K562 (cell line): ENCODE results near the gene NET1. TPM values are rescaled to one million over a fixed set of nuclear protein-coding genes. Genes with fewer than 3 reads are reported as not detected.

Experiments
- ARHGAP35 ChIP-seq: fragments of 450-650 bp; IDR thresholded peaks from 2 replicates; pipeline ENCODE4 v1.6.1; 2018; ENCODE audit not compliant: partially characterized antibody
- BHLHE40 ChIP-seq: IDR thresholded peaks from 2 replicates; pipeline ENCODE4 v1.6.1; 2011; ENCODE audit warnings: low read length, improper control_type of control experiment
- DPF2 ChIP-seq: fragments of 450-650 bp; IDR thresholded peaks from 2 replicates; pipeline ENCODE4 v1.6.1; 2016
- EP400 ChIP-seq: fragments of 450-650 bp; IDR thresholded peaks from 2 replicates; pipeline ENCODE4 v1.6.1; 2017; ENCODE audit warnings: antibody characterized with exemption, mild to moderate bottlenecking, moderate library complexity
- FOXP1 ChIP-seq: sonication (generic); formaldehyde crosslinking; IDR thresholded peaks from 2 replicates; pipeline ENCODE4 v1.8.0; 2022; ENCODE audit warnings: mild to moderate bottlenecking, missing genetic modification reagents
- HLTF ChIP-seq: fragments of 450-650 bp; IDR thresholded peaks from 2 replicates; pipeline ENCODE4 v1.6.1; 2016
- HSF4 ChIP-seq: fragments of 250-450 bp; sonication (Bioruptor Pico); IDR thresholded peaks from 2 replicates; pipeline ENCODE4 v2.1.2; 2022; ENCODE audit warnings: mild to moderate bottlenecking, moderate library complexity, borderline replicate concordance
- MYNN ChIP-seq, 2 experiments: sonication (generic); formaldehyde crosslinking in 1 of 2; IDR thresholded peaks; 2 replicates each; pipeline versions ENCODE4 v1.5.0 to v1.6.1; 2016 to 2020; ENCODE audit warnings: antibody characterized with exemption in 1 of 2, missing genetic modification reagents in 1 of 2
- NFE2 ChIP-seq: IDR thresholded peaks from 2 replicates; pipeline ENCODE4 v1.6.1; 2014; ENCODE audit warnings: antibody characterized with exemption, low read depth
- RFX5 ChIP-seq: IDR thresholded peaks from 2 replicates; pipeline ENCODE4 v1.6.1; 2011; ENCODE audit warnings: low read depth, mild to moderate bottlenecking, improper control_type of control experiment, low read length
- RHOXF2B ChIP-seq: fragments of 250-450 bp; sonication (Bioruptor Pico); conservative IDR thresholded peaks from 2 replicates; pipeline ENCODE4 v1.5.1; 2021
- TBP ChIP-seq: optimal IDR thresholded peaks from 2 replicates; pipeline ENCODE3; 2011; ENCODE audit warnings: low read depth, low read length, improper control_type of control experiment
- XRCC3 ChIP-seq: fragments of 450-650 bp; IDR thresholded peaks from 2 replicates; pipeline ENCODE4 v1.6.1; 2017; ENCODE audit warnings: mild to moderate bottlenecking, moderate library complexity
- ZBTB40 ChIP-seq, 2 experiments: fragments of 450-650 bp in 1 of 2; sonication (generic) in 1 of 2; formaldehyde crosslinking in 1 of 2; IDR thresholded peaks; 2 replicates each; pipeline versions ENCODE4 v1.7.1 to v1.9.0; 2016 to 2022; ENCODE audit warnings: inconsistent platforms in 1 of 2, mild to moderate bottlenecking in 1 of 2, missing genetic modification reagents in 1 of 2
- ZNF592 ChIP-seq: fragments of 450-650 bp; IDR thresholded peaks from 2 replicates; pipeline ENCODE4 v1.6.1; 2017; ENCODE audit warnings: antibody characterized with exemption, mild to moderate bottlenecking
- polyA plus RNA-seq, 8 experiments: library from polyadenylated mRNA; depleted of rRNA in 4 of 8; stranded (reverse) in 5 of 8; unstranded in 3 of 8; fragments of >200 nt; fragmentation: Nextera tagmentation in 2 of 8; fragmentation: Illumina TruSeq in 1 of 8; extraction: Ambion mirVana in 2 of 8; extraction: Trizol in 1 of 8; gene quantifications; 2 replicates each; pipeline versions ENCODE4 v1.2.1 to v1.2.3, GENCODE V29; 2011 to 2014; ENCODE audit warnings: inconsistent platforms in 1 of 8, missing spikeins in 1 of 8
- total RNA-seq, 7 experiments: library from RNA; depleted of rRNA in 6 of 7; stranded (reverse); fragments of >200 nt in 6 of 7; fragmentation: Illumina TruSeq in 2 of 7; extraction: Trizol in 2 of 7; gene quantifications; 2 replicates each; pipeline versions ENCODE4 v1.2.1 to v1.2.3, GENCODE V29; 2011 to 2021; ENCODE audit warnings: low replicate concordance in 1 of 7

The NET1 gene
- total and polyA plus RNA-seq, 9 of the 15 experiments (the other 6 are each of a cell fraction or from before 2014, with no cell fraction given): 47.4 to 258 (median 106) TPM

GRCh38 chr10:5404208-5405041 is 7.9 kb upstream of the NET1 start, which contains the start of gene TUBAL3 (continued):
- TF ChIP-seq XRCC3: no peak
- no peak for TF ChIP-seq RHOXF2B (CRISPR knock-in tag)
- TF ChIP-seq MYNN (IDR thresholded peaks at IDR 0.05): peak; percentile 34; the same call in 1 of the 2 replicates
- TF ChIP-seq MYNN (CRISPR knock-in tag; IDR thresholded peaks at IDR 0.05): no peak
- peak; percentile 35 for TF ChIP-seq EP400
- peak; percentile 58 for TF ChIP-seq ZNF592
- TF ChIP-seq ARHGAP35: no peak
- TF ChIP-seq DPF2: peak; percentile 45; the same call in 1 of the 2 replicates
- TF ChIP-seq HSF4 (CRISPR knock-in tag): no peak
- TF ChIP-seq RFX5: no peak
- peak; percentile 21; the same call in 1 of the 2 replicates for TF ChIP-seq ZBTB40 (IDR thresholded peaks at IDR 0.05)
- TF ChIP-seq ZBTB40 (CRISPR knock-in tag; IDR thresholded peaks at IDR 0.05): no peak
- peak; percentile 47 for TF ChIP-seq TBP
- TF ChIP-seq NFE2: 0 out of 2 replicates have a peak, but pooled peaks have one; percentile 6
- no peak for TF ChIP-seq HLTF
- TF ChIP-seq FOXP1 (CRISPR knock-in tag): no peak
- TF ChIP-seq BHLHE40: peak; percentile 59
